Esophagus squamous epithelium (tissue), 5 donors: ENCODE data around the gene PITRM1. TPM values are rescaled to one million over a fixed set of nuclear protein-coding genes. Genes with fewer than 3 reads are reported as not detected.
"Not testable (repeated sequence)": the region's sequence is repeated elsewhere in the genome, so short reads cannot be mapped to it uniquely, and the experiment has no call there.

Experiments
- DNase-seq: peaks from one replicate; lab custom pipeline; 2025; lab: John Stamatoyannopoulos, UW
- H3K27ac ChIP-seq, 4 donors: fragments of 200-600 bp; sonication (generic); one replicate each; pipeline ENCODE4 v1.5.1; 2016 to 2019; ENCODE audit warnings: mild to moderate bottlenecking in 1 of 4
- H3K27me3 ChIP-seq, 4 donors: fragments of 200-600 bp; sonication (generic); 1 replicate in 3 of 4; 2 replicates in 1 of 4; pipeline versions ENCODE4 v1.5.1 to v1.6.0; 2017 to 2021; ENCODE audit warnings: antibody characterized with exemption in 1 of 4
- H3K36me3 ChIP-seq, 3 donors: fragments of 200-600 bp; sonication (generic); one replicate each; pipeline ENCODE4 v1.5.1; 2016 to 2019
- H3K4me1 ChIP-seq, 3 donors: fragments of 200-600 bp; sonication (generic); one replicate each; pipeline ENCODE4 v1.5.1; 2017 to 2019
- H3K4me3 ChIP-seq, 4 donors: fragments of 200-600 bp; sonication (generic); 1 replicate in 3 of 4; 2 replicates in 1 of 4; pipeline ENCODE4 v1.5.1; 2016 to 2019; ENCODE audit warnings: mild to moderate bottlenecking in 2 of 4, moderate library complexity in 1 of 4
- H3K9me3 ChIP-seq, 3 donors: fragments of 200-600 bp; sonication (generic); one replicate each; pipeline ENCODE4 v1.5.1; 2016 to 2019
- POLR2A ChIP-seq, 4 donors: fragments of 450-650 bp; IDR thresholded peaks; one replicate each; pipeline ENCODE4 v1.6.1; 2017; ENCODE audit warnings: antibody characterized with exemption in 4 of 4, mild to moderate bottlenecking in 4 of 4, moderate library complexity in 3 of 4
- WGBS, 2 donors: methylation state at CpG; one replicate each; pipeline ENCODE4 v1.1.5; 2018; 5-methylcytosine and 5-hydroxymethylcytosine counted together
- intact Hi-C: fragments of 100-400 bp; cut with DNase I; formaldehyde crosslinking; loops from one replicate; pipeline ENCODE4 v1.15.0; 2022
- total RNA-seq, 4 donors: library from RNA; depleted of rRNA; stranded (reverse); fragments of >200 nt; gene quantifications; one replicate each; pipeline ENCODE4 v1.1.0, GENCODE V29; 2016
- TF ChIP-seq, protein P1 (sequence below), 6 experiments: fragments of 450-650 bp in 4 of 6; fragments of 200-600 bp in 2 of 6; sonication (generic) in 2 of 6; IDR thresholded peaks; one replicate each; pipeline ENCODE4 v1.5.1; 2016 to 2019; ENCODE audit warnings: antibody characterized with exemption in 6 of 6, mild to moderate bottlenecking in 4 of 6, moderate library complexity in 4 of 6
- donor health status: DM: yes; HTN: yes; CAD: no.

Gene PITRM1
- total RNA-seq, 4 donors from 2014 or later, result 59.2 to 72.5 (median 65.9) TPM

DNA sequence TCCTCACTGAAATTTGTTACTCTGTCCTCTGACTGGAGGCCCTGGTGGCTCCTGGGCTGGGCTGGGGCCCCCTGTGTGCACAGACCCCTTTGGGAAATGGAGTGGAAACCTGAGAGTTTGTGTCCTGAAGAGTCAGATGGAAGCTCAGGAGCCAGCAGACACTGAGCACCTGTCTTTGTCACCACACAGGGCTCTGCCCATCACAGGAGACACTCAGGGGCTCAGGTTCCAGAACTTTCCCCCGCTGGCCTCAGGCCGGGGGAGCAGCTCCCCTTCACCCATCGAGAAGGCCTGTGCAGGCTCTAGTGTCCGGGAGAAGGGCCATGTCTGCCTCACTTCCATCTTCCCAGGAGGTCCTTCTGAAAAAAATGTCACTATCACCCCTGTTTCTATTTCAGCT lies 22.3 kb upstream of the PITRM1 start:
- DNase-seq, result no peak
- 66 to 95% methylated on average over 4 of the region's 4 CpGs for WGBS, 2 donors

GRCh38 chr10:3193751-3194150 lies 21.2 kb upstream of the PITRM1 start:
- no peak overlapping the region for H3K4me3 ChIP-seq
- H3K27ac ChIP-seq, result no peak overlapping the region
- WGBS, 2 donors, result 91 to 95% methylated on average over 5 to 6 of the region's 6 CpGs
- peaks cover 2 to 26% (median 12%) of the 10 kb centered on the region in 3 donors for H3K4me1 ChIP-seq
- DNase-seq, result no peak
- H3K9me3 ChIP-seq, result no peaks in the 10 kb centered on the region
- TF ChIP-seq, protein P1, sequence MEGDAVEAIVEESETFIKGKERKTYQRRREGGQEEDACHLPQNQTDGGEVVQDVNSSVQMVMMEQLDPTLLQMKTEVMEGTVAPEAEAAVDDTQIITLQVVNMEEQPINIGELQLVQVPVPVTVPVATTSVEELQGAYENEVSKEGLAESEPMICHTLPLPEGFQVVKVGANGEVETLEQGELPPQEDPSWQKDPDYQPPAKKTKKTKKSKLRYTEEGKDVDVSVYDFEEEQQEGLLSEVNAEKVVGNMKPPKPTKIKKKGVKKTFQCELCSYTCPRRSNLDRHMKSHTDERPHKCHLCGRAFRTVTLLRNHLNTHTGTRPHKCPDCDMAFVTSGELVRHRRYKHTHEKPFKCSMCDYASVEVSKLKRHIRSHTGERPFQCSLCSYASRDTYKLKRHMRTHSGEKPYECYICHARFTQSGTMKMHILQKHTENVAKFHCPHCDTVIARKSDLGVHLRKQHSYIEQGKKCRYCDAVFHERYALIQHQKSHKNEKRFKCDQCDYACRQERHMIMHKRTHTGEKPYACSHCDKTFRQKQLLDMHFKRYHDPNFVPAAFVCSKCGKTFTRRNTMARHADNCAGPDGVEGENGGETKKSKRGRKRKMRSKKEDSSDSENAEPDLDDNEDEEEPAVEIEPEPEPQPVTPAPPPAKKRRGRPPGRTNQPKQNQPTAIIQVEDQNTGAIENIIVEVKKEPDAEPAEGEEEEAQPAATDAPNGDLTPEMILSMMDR (IDR thresholded peaks at IDR 0.05), result no peak
- no peak for TF ChIP-seq POLR2A (IDR thresholded peaks at IDR 0.05)
- intact Hi-C loops, result no loop called here
- no peaks in the 10 kb centered on the region for H3K36me3 ChIP-seq
- peaks cover 0 to 1% (median 0%) of the 10 kb centered on the region in 4 donors for H3K27me3 ChIP-seq

More for the DNA sequence above, 22.3 kb upstream of the PITRM1 start:
- no peak for TF ChIP-seq POLR2A (IDR thresholded peaks at IDR 0.05)
- TF ChIP-seq, protein P1 (IDR thresholded peaks at IDR 0.05), result no peak
- no peaks in the 10 kb centered on the region for H3K36me3 ChIP-seq
- H3K4me3 ChIP-seq, result no peak overlapping the region
- H3K4me1 ChIP-seq, result peaks cover 2 to 26% (median 12%) of the 10 kb centered on the region in 3 donors
- peaks cover 0 to 13% (median 0%) of the 10 kb centered on the region in 4 donors for H3K27me3 ChIP-seq
- no peak overlapping the region for H3K27ac ChIP-seq
- H3K9me3 ChIP-seq, result no peaks in the 10 kb centered on the region
- intact Hi-C loops, result no loop called here

DNA sequence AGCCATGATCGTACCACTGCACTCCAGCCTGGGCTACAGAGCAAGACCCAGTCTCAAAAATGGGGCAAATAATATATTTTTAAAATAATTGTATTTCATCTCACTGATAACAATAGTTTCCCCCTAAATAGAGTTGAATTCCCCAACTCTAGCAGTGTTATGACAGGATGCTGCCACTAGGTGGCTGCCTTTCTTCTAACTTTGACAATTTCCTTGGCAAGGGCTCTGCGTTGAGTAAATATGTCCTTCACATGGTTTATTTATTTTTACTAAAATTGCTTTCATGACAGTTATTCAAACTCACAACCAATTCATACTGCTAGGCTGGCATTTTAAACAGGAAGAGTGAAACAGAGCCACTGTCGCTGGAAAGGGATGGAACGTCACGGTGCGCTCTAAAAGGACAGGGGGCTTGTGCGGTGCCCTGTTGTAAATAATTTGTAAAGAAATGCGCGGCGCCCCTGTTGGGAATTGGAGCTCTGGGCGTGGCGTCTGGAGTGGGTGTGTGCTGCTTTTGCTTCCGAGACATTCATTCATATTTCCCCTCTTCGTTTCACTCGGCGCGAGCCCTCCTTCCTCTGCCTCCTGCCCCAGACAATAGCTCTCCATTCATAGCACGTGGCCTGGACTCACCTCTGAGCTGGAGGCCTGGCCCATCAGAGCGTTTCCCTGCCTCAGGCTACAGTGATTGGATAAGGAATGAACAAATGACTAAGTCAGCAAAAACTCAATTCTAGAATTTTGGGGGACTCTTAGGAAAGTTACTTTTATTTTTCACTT lies 20.5 kb upstream of the PITRM1 start:
- H3K27me3 ChIP-seq, result no peaks in the 10 kb centered on the region
- no peaks in the 10 kb centered on the region for H3K9me3 ChIP-seq
- H3K4me1 ChIP-seq, result peaks cover 2 to 26% (median 12%) of the 10 kb centered on the region in 3 donors
- peak overlapping the region in 3 of 4 donors; percentile 26 to 66 (median 62) for H3K27ac ChIP-seq
- H3K36me3 ChIP-seq, result no peaks in the 10 kb centered on the region
- 25 to 28% methylated on average over 19 of the region's 19 CpGs for WGBS, 2 donors
- intact Hi-C loops, result no loop called here
- DNase-seq, result no peak
- H3K4me3 ChIP-seq, result peak overlapping the region; percentile 10 to 58 (median 35)
- TF ChIP-seq, protein P1 (IDR thresholded peaks at IDR 0.05), result peak; percentile 72 to 95 (median 88)
- no peak for TF ChIP-seq POLR2A (IDR thresholded peaks at IDR 0.05)

GRCh38 chr10:3190817-3191216 lies 18.2 kb upstream of the PITRM1 start:
- intact Hi-C loops, result no loop called here
- Histone ChIP-seq H3K4me1 (peaks cover 0 to 12% (median 0%) of the 10 kb centered on the region in 3 donors), H3K4me3 (no peak overlapping the region), H3K36me3 (no peaks in the 10 kb centered on the region), H3K27me3 (no peaks in the 10 kb centered on the region), H3K27ac (no peak overlapping the region), H3K9me3 (no peaks in the 10 kb centered on the region)
- WGBS, 2 donors, result 80 to 90% methylated on average over 2 to 3 of the region's 3 CpGs
- no peak for DNase-seq
- TF ChIP-seq, protein P1 (IDR thresholded peaks at IDR 0.05), result no peak

GRCh38 chr10:3187229-3187628 lies 14.6 kb upstream of the PITRM1 start:
- WGBS, 2 donors, result 72 to 93% methylated on average over 3 of the region's 3 CpGs
- intact Hi-C loops, H3K27me3 ChIP-seq, H3K4me1 ChIP-seq, H3K27ac ChIP-seq, DNase-seq, H3K36me3 ChIP-seq, H3K4me3 ChIP-seq, H3K9me3 ChIP-seq: not testable (repeated sequence)
